AG10803 (cell line): ENCODE measurements around the gene TNIP2.

Source experiments
- DNase-seq: peaks from one replicate; pipeline ENCODE4 v3.0.0; 2010; ENCODE audit warnings: low read depth
- H3K4me3 ChIP-seq: 2 replicates; pipeline ENCODE4 v1.5.1; 2011; ENCODE audit warnings: mild to moderate bottlenecking, low read length, control low read depth
- CTCF ChIP-seq: conservative IDR thresholded peaks from 2 replicates; pipeline ENCODE4 v1.5.1; 2011; ENCODE audit warnings: mild to moderate bottlenecking, low read length, control low read depth, inconsistent platforms

Gene TNIP2

GRCh38 chr4:2733844-2734574 is 22.1 kb downstream of the TNIP2 start:
- DNase-seq, result no peak
- no peak for TF ChIP-seq CTCF
- H3K4me3 ChIP-seq, result no peak overlapping the region

GRCh38 chr4:2733001-2733843 is 22.9 kb downstream of the TNIP2 start:
- no peak overlapping the region for H3K4me3 ChIP-seq
- TF ChIP-seq CTCF, result no peak
- no peak for DNase-seq

GRCh38 chr4:2732526-2732925 is 23.6 kb downstream of the TNIP2 start:
- H3K4me3 ChIP-seq, result no peak overlapping the region
- no peak for DNase-seq
- TF ChIP-seq CTCF, result no peak

- DNase-seq, result no peak
- no peak for TF ChIP-seq CTCF
- H3K4me3 ChIP-seq, result no peak overlapping the region
Observed at GRCh38 chr4:2731907-2732317, 24.2 kb downstream of the TNIP2 start.

- TF ChIP-seq CTCF, result no peak
- H3K4me3 ChIP-seq, result no peak overlapping the region
- DNase-seq, result no peak
Observed at GRCh38 chr4:2729533-2729875, 26.6 kb downstream of the TNIP2 start.

- DNase-seq, result no peak
- TF ChIP-seq CTCF, result no peak
- no peak overlapping the region for H3K4me3 ChIP-seq
Observed at GRCh38 chr4:2728806-2729532, 27.2 kb downstream of the TNIP2 start.
